HEK293T (cell line): ENCODE results near the gene NUBPL.

ENCODE experiments used
- BHLHE40 ChIP-seq: fragments of 450-650 bp; IDR thresholded peaks from 2 replicates; pipeline ENCODE4 v1.6.1; 2016; ENCODE audit warnings: mild to moderate bottlenecking, moderate library complexity, borderline replicate concordance
- CTBP1 ChIP-seq: fragments of 450-650 bp; IDR thresholded peaks from 2 replicates; pipeline ENCODE4 v1.6.1; 2016; ENCODE audit warnings: borderline replicate concordance
- ELF4 ChIP-seq: fragments of 450-650 bp; IDR thresholded peaks from 2 replicates; pipeline ENCODE4 v1.6.1; 2017; ENCODE audit warnings: antibody characterized with exemption
- SP1 ChIP-seq: fragments of 450-650 bp; IDR thresholded peaks from 2 replicates; pipeline ENCODE4 v1.6.1; 2017
- SUZ12 ChIP-seq: fragments of 450-650 bp; IDR thresholded peaks from 2 replicates; pipeline ENCODE4 v1.6.1; 2016; ENCODE audit warnings: mild to moderate bottlenecking
- ZNF384 ChIP-seq: fragments of 450-650 bp; IDR thresholded peaks from 2 replicates; pipeline ENCODE4 v1.6.1; 2016
- TF ChIP-seq, protein P1 (sequence below): fragments of 450-650 bp; IDR thresholded peaks from 2 replicates; pipeline ENCODE4 v1.6.1; 2016

DNA sequence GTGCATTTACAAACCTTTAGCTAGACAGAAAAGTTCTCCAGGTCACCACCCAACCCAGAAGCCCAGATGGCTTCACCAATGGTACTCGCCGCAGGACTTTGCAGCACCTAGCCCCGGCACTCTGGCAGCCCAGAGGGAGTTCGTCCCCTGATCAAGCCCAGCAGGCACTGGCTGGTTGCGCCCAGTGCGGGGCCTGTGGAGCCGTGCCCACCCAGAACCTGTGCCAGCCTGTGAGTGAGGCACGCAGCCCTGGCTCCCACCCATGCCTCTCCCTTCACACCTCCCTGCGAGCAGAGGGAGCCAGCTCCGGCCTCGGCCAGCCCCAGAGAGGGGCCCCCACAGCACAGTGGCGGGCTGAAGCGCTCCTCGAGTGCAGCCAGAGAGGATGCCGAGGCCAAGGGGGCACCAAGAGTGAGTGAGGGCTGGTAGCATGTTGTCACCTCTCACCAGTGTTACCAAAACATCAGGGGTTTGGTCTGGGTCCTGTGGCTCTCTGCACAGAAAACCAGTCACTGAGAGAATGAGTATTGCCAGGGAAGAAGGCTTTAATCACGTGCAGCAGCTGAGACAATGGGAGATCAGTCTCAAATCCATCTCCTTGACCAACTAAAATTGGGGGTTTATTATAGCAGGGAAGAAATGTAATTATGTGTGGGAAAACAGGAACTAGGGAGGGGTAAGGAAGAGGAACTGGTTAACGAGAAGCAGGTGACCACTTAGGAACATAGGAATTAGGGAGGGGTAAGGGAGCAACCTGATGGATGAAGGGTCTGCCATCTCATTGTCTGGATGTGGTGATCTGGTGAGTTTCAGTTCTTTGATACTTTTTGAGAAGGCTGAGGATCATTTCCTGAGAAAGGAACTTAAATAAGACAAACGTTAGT, 151.3 kb downstream of the NUBPL start:
- no peak for TF ChIP-seq SP1
- no peak for TF ChIP-seq BHLHE40
- no peak for TF ChIP-seq SUZ12
- TF ChIP-seq, protein P1, sequence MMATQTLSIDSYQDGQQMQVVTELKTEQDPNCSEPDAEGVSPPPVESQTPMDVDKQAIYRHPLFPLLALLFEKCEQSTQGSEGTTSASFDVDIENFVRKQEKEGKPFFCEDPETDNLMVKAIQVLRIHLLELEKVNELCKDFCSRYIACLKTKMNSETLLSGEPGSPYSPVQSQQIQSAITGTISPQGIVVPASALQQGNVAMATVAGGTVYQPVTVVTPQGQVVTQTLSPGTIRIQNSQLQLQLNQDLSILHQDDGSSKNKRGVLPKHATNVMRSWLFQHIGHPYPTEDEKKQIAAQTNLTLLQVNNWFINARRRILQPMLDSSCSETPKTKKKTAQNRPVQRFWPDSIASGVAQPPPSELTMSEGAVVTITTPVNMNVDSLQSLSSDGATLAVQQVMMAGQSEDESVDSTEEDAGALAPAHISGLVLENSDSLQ, result no peak
- TF ChIP-seq ZNF384, result no peak
- TF ChIP-seq ELF4, result no peak
- no peak for TF ChIP-seq CTBP1
